ENCODE results near the gene RBPJ.

Gene RBPJ

DNA sequence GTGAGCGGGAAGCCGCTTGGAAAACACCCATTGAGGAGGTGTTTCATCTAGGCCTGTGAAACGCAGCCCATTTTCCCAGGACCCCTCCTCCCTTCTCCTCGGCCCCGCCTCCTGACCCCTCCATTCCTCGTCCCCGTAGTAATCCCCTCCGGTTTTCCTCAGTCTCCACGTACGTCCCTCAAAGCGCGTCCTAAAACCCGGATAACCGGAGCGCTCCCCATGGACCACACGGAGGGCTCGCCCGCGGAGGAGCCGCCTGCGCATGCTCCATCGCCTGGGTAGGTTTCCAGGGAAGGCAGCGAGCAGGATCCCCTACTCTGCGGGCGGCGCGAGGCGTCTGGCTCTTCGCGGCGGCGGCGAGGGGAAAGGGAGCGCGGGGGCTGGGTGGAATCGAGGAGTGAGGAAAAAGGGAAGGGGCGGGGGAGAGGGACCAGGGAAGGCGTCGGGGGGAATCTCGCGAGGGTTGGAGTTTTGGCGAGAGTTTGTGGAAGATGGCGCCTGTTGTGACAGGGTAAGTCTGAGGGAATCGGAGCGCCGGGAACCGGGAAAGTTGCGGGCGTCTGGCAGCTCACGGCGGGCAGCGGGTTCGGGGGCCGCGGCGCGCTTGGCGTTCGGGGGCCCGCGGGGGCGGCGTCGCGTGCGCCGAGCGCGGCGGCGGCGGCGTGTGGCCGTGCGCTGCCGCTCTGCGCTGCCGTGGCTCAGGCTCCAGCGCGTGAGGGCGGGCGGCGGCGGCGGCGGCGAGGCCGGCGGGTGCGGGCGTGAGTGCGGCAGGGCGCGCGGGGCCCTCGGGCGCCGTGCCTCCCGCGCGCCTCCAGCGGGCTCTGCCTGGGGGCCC lies at the start of gene RBPJ:
TSS of gene RBPJ (plus strand) at position 477 of the 835 bp plus-strand sequence. CDS start at position 492, 15 bp downstream.
- in situ Hi-C loops (cut with HindIII; ENCODE audit: low sequenced_read_pairs) = loop anchor here (5.0 kb wide), 3 partner anchors 33 to 87 kb away; no protein-coding TSS in a partner anchor

DNA sequence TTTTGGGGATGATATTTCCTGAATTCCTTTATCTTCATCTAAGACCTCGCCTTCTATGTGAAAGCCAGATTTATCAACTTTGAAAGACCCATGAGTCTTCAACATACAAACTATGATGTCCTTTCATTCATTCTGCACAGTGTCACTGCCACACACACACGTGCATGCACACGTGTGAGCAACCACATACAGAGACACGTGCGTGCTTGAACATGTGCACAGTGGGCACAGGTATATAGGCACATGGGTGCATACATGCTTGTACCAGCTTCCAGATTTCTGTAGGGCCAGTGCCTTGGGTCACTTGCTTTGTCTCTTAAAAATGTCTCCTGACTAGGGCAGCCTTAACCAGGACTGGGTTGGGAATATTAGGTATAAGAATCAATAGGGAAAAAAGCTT lies 49.1 kb upstream of the RBPJ start:
- in situ Hi-C loops (cut with HindIII; ENCODE audit: low sequenced_read_pairs) = no loop called here

DNA sequence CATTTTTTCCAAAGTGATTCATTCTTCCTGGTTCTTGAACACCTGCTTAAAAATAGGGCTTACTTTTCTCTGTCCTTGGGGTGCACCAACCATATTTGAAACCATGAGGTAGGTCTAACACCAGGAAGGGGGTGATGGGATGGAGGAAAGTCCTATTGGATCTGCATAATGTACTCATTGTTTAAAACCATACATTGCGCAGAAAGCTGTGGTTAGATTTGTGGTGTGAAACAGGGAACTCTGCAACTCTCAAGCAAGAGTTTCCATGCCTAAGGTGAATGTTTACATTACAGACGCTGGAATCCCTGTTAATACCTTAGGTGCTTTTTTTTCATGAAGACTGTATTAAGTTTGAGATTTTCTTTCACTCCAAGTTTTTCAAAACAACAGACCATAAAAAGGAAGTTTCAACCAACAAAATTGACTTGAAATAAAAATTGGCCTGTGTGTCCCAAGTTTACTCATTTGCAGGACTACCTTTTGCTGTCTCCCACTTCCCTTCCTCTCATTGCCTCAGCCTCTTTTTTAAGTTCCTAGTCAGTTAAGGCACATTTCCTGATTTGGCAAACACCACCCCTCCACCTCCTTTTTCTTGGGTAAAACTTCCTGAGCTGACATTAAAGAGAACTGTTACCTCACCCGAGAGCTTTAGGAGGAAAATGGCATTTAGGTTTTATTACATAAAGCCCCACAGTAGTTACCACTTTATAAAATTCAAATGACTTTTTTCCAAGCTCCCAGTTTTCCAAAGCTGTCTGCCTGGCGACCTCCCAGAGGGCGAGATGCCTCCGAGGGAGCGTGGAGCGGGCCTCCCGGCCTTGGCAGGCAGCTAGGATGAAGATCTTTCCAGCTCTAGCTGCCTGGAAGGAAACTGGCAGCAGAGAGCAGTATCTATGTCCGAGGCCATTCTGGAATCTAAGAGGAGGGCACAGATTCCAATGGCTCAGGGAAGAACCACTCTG lies 47.9 kb upstream of the RBPJ start:
- in situ Hi-C loops (cut with HindIII; ENCODE audit: low sequenced_read_pairs) = no loop called here

DNA sequence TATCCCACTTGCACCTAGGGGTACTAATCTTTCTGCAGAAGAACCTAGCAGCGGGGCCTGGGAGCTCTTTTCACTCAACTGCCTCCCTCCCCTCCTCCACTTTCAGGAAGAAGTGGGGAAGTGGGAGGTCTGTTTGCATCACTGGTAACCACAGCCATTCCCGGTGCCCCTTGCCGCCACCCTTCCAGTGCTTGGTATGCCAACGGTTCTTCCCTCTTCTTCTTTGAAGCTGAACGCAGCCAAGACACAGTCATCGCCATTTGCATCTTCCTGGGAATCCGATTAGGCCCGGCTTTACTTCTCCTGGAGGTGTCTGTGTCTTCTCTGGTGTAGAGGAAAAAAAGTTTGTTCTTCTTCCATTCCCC lies 47.2 kb upstream of the RBPJ start:
- in situ Hi-C loops (cut with HindIII; ENCODE audit: low sequenced_read_pairs) = no loop called here

DNA sequence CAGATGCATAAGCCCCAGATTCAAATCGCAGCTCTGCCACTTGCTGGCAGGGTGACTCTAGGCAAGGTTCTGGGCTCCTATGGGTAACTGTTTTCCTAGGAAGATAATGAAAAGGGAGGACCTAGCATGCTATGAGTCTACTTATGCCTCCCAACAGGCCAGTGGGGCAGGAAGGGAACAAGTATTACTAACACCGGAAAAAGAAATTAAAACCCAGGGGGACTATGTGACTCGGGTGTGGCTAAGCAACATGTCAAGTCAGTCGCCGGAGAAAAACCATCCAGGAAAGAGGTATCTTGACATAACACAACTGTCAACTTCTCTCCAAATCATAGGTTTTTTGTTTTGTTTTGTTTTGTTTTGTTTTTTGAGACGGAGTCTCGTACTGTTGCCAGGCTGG lies 45.5 kb upstream of the RBPJ start:
- in situ Hi-C loops (cut with HindIII; ENCODE audit: low sequenced_read_pairs) = loop anchor here (5.0 kb wide), 1 partner anchor 58 kb away; no protein-coding TSS in a partner anchor

DNA sequence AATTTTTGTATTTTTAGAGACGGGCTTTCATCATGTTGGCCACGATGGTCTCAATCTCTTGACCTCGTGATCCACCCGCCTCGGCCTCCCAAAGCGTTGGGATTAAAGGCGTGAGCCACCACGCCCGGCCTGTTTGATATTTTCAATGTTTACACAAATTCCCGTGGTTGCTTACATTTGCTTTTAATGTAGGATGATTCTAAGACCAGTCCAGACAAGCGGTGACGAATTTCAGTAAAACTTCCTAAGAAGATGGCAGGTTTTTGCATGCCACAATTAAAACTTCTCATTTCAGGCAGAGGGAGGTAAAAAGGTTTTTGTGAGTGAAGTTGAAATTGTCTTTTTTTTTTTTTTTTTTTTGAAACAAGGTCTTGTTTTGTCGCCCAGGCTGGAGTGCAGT lies 41.4 kb upstream of the RBPJ start:
- in situ Hi-C loops (cut with HindIII; ENCODE audit: low sequenced_read_pairs) = loop anchor here (5.0 kb wide), 1 partner anchor 62 kb away; no protein-coding TSS in a partner anchor

DNA sequence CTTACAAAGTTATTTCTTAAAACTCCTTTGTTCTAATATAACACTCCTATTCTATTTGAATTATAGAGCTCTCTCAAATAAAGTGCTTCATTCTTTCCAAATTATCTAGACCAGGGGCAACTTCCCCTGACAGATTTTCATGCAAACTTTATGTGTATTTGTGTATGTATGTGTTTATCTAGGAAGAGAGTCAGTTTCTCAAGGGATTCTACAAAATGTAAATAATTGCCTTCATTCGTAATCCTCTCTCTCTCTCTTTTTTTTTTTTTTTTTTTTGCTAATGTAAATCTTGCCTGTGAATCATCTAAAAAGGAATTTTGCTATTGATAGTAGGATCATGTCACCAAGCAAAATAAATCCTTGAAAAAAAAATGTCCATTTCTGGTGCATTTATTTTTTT lies 38.9 kb upstream of the RBPJ start:
- in situ Hi-C loops (cut with HindIII; ENCODE audit: low sequenced_read_pairs) = no loop called here

DNA sequence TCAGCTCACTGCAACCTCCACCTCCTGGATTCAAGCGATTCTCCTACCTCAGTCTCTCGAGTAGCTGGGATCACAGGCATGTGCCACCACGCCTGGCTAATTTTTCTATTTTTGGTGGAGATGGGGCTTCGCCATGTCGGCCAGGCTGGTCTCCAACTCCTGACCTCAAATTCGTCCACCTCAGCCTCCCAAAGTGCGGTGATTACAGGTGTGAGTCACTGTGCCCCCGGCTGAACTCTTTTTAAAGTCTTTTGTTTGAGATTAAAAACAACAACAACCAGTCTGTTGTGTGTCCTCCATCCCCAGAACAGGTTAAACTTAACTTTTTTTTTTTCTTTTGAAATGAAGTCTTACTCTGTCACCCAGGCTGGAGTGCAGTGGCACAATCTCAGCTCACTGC lies 36.3 kb upstream of the RBPJ start:
- in situ Hi-C loops (cut with HindIII; ENCODE audit: low sequenced_read_pairs) = no loop called here

DNA sequence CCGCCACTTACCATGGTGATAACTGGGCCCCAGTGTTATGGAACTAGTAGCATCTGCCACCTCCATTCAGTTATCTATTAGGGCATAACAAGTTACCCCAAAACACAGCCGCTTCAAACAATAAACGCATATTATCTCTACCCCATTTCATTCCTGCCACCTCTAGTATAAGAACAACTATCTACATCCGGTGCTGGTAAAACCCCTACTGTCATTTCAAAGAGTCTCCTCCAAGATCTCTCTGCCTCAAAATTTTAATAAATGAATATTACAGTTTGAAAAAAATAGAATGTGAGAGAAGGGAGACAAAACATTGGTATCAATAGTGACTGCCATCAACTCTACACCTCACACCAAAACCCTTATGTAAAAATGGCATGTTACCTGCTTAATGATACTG lies 35.5 kb upstream of the RBPJ start:
- in situ Hi-C loops (cut with HindIII; ENCODE audit: low sequenced_read_pairs) = loop anchor here (5.0 kb wide), 1 partner anchor 37 kb away; the partner anchor contains the start of gene RBPJ

DNA sequence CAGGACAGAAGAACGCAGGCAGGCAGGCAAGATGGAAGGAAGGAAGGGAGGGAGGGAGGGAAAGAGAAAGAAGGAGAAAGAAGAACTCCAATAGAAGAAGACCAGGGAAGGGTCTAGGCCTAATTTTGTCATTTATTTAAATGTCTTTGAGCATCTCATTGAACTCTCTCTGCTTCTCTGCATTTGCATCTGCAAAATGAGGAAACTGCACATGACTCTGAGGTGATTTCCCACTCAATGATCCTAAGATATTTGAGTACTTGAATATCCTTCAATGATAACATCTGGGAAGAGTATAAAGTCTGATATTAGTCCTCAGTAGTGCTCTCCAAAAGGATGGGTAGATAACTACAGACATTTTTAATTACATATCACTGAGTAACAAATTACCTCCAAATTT lies 33.1 kb upstream of the RBPJ start:
- in situ Hi-C loops (cut with HindIII; ENCODE audit: low sequenced_read_pairs) = loop anchor here (5.0 kb wide), 1 partner anchor 35 kb away; the partner anchor contains the start of gene RBPJ

DNA sequence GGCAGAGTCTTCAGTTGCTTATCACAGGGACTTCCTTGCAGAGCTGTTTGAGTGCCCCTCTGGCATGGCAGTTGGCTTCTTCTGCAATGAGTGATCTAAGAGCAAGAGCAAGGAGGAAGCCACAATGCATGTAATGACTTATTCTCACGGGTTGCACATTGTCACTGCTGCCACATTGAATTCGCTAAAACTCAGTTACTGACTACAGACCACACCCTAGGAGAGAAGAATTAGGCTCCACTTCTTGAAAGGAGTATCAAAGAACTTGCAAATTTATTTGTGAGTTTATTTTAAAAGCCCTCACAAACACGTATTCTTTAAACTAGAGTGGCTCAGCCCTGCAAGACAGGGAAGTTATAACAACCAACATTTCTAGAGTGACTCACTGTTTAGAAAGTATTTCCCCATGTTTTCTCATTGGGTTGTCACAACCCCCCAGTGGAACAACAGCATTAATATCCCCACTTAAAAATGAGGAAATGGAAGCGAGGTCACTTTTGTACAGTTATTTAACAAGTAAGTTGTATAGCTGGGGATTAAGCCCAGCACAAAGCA lies 32.4 kb upstream of the RBPJ start:
- in situ Hi-C loops (cut with HindIII; ENCODE audit: low sequenced_read_pairs) = loop anchor here (5.0 kb wide), 1 partner anchor 34 kb away; the partner anchor contains the start of gene RBPJ

DNA sequence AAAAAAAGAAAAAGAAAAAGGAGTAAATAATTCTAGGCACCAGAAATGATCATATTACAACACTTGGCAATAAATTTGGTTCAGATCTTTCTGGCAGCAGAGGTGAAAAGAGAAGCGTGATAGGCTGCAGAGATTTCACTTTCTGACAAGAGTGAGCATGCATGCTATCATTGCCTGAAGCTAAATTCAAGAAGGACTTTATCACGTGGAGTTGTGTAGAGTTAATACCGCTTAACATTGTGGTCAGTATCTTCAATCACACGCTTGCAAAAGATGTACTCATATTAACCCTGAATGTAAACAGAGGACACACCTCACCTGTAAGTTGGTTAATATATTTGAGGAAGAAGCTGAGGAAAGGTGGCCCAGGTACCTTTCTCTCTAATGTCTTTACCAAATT lies 31.4 kb upstream of the RBPJ start:
- in situ Hi-C loops (cut with HindIII; ENCODE audit: low sequenced_read_pairs) = loop anchor here (5.0 kb wide), 1 partner anchor 33 kb away; the partner anchor contains the start of gene RBPJ

DNA sequence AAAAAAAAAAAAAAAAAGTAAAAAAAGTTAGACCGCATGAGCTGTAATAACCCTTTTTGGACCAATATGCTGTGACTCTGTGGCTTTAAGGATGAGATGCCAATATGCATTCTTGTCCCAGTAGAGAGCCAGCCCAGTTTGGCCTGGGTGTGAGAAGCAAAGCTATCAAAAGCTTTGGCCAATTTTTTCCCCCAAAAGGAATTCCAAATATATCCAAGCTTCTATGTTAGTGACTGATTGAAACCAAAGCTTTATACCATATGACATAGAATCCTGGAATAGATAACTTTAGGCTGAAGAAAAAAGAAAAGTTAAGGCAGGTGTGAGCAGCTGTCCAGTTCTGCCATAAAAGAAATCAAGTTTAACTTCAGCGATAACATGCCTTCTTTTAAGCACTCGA lies 30.5 kb upstream of the RBPJ start:
- in situ Hi-C loops (cut with HindIII; ENCODE audit: low sequenced_read_pairs) = no loop called here

DNA sequence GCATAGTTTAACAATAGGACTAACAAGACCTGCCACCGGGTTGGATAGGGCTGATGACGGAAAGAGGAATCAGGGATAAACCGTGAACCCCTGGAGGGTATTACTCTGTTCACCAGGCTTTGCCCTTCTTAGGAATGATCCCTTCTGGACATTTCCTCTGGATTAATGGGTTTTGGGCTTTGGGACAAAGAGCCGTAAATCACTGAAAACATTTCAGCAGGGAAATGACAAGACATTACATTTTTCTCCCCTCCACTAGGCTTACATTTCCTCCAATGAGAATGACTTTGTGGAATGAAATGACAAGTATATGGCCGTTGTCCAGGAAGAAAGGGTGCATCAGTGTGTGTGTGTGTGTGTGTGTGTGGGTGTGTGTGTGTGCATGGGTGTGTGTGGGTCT lies 25.9 kb upstream of the RBPJ start:
- in situ Hi-C loops (cut with HindIII; ENCODE audit: low sequenced_read_pairs) = no loop called here

DNA sequence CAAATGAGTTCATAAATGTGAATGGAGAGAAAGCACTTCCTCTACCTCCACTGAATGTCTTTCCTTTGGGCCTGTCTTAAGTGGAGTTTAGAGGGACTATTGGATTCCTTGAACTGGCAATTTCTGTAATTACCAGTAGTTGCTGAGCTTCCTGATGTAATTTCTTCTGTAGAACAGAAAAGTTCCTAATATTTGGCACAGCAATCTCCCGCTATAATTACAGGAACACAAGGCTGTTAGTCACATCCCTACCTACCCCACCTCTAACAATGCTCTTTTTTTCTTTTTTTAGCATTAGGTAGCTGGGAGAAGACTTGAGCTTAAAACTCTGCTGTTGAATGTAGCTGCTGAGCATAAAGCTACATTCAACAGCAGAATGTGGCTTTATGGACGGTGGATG lies 24.8 kb upstream of the RBPJ start:
- in situ Hi-C loops (cut with HindIII; ENCODE audit: low sequenced_read_pairs) = no loop called here

DNA sequence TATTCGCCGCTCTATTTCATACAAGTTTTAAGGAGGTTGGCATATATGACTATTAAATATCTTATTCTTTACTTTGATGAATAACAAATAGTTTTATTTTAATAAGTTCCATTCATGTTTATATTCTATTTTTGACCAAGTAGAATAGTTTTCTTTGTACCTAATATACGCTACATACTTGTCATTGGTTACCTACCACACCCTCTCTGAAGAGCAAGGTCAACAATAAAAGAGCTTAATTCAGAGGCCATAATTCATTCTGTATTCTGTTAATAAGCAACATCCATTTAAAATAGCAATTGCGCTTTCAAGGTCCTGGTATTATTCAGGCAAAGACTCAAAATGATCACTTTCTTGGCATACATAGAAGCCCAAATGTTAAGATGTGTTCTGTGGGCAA lies 24.3 kb upstream of the RBPJ start:
- in situ Hi-C loops (cut with HindIII; ENCODE audit: low sequenced_read_pairs) = no loop called here

DNA sequence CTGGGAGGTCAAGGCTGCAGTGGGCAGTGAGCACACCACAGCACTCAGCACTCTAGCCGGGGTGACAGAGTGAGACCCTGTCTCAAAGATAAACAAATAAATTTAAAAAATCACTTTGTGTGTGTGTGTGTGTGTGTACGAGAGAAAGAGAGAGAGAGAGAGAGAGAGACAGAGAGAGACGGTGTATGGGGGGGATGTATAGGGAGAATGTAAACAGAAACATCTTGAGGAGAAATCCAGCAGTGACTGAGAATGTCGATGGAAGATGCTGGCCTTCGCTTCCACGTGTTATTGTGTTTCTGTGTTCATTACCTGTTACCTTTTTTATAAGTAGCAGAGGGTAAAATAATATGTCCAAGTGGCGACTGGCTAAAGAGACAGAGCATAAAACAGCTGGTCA lies 23.6 kb upstream of the RBPJ start:
- in situ Hi-C loops (cut with HindIII; ENCODE audit: low sequenced_read_pairs) = no loop called here

DNA sequence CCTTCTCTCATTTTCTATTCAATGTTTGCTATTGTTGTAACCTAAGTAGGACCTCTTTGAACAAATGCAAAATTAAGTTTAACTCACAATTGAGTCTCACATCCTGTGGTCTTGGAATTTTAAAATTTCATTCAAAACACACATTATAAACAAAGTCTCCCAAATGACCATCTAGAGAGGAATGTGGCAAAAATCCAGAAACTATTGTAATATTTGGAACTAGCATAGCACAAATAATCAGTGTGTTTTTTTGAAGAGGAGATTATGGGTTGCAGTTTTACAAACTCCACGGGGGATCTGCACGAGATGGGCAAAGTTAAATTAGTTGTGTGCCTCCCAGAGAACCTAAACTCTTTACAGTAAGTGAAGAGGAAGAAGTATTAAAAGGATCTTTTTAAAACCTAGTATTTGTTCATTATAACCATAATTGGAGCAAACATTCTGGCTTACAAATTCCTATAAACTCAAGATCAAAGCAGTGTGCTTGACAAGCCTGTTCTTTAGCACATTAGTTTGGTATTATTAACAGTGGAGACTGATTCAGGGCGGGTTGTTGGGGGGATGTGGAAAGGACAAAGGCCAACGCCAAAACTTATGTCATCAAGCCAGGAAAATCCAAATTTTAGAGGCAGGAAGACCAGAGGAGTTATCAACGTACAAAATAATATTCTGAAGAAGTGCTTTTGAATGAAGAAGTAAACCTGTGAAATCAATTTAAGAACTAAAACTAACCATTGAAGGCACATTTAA lies 22.4 kb upstream of the RBPJ start:
- in situ Hi-C loops (cut with HindIII; ENCODE audit: low sequenced_read_pairs) = no loop called here

DNA sequence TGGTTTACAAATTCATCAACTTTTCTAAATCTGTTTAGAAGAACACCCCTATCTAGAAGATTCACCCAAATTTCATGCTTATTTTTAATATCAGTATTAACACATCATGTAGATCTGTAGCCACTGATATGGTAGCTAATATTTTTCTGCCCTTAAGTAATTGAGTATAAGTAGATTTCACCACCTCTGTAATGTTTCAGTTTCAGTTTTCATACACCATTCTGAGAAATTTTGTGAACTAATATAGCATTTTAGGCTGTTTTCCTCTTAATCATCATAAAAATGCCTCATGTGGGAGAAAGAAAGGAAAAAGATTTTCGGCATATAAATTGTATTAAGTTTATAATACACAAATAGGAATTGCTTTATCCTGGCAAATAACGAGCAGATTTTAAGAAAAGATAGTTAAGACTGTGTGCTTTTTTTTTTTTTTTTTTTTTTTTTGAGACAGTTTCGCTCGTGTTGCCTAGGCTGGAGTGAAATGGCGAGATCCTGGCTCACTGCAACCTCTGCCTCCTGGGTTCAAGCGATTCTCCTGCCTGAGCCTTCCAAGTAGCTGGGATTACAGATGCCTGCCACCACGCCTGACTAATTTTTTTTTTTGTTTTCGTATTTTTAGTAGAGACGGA lies 21.4 kb upstream of the RBPJ start:
- in situ Hi-C loops (cut with HindIII; ENCODE audit: low sequenced_read_pairs) = no loop called here
